PC-9 (cell line): Measurements from ENCODE around the gene MASP2. TPM values are rescaled to one million over a fixed set of nuclear protein-coding genes. Genes with fewer than 3 reads are reported as not detected.
"Not testable (repeated sequence)": the region's sequence is repeated elsewhere in the genome, so short reads cannot be mapped to it uniquely, and the experiment has no call there.

Experiments used
- BruUV-seq: library from RNA; stranded (reverse); fragments of 400-500 nt; replicated peaks from 2 replicates; lab custom pipeline; 2021; lab: Mats Ljungman, UMichigan
- CTCF ChIA-PET: fragments of 300-600 bp; sonication (Branson Sonifier 250); formaldehyde crosslinking; loops from one replicate; lab custom pipeline; 2022; ENCODE audit warnings: antibody characterized with exemption; lab: Charles Lee
- POLR2A ChIA-PET: fragments of 300-600 bp; sonication (Branson Sonifier 250); formaldehyde crosslinking; loops from one replicate; lab custom pipeline; 2022; ENCODE audit warnings: antibody characterized with exemption; ENCODE audit not compliant: unreplicated experiment; lab: Charles Lee
- DNase-seq, 2 experiments: peaks; one replicate each; pipeline versions ENCODE4 v3.0.0 to v3.0.0-alpha.2; 2015 to 2022; ENCODE audit warnings: mixed read lengths in 1 of 2
- H2AFZ ChIP-seq: fragments of 200-600 bp; sonication (generic); 2 replicates; pipeline ENCODE4 v1.8.1; 2017; ENCODE audit warnings: antibody characterized with exemption
- H3F3A ChIP-seq: fragments of 200-600 bp; sonication (generic); 2 replicates; pipeline ENCODE4 v1.8.1; 2017; ENCODE audit warnings: antibody characterized with exemption, mild to moderate bottlenecking, low read depth; ENCODE audit not compliant: insufficient read depth
- H3K27ac ChIP-seq: fragments of 200-600 bp; sonication (generic); 2 replicates; pipeline ENCODE4 v1.6.1; 2016; ENCODE audit warnings: mixed run types
- H3K27me3 ChIP-seq: fragments of 200-600 bp; sonication (generic); 2 replicates; pipeline ENCODE4 v1.6.1; 2016; ENCODE audit warnings: low read depth, mixed run types; ENCODE audit not compliant: insufficient read depth
- H3K36me3 ChIP-seq: fragments of 200-600 bp; sonication (generic); 2 replicates; pipeline ENCODE4 v1.6.1; 2016; ENCODE audit warnings: low read depth, mixed run types
- H3K4me1 ChIP-seq: fragments of 200-600 bp; sonication (generic); replicated peaks from 2 replicates; pipeline ENCODE4 v1.6.1; 2016; ENCODE audit warnings: mixed run types; ENCODE audit not compliant: insufficient read depth
- H3K4me2 ChIP-seq: fragments of 200-600 bp; sonication (generic); 2 replicates; pipeline ENCODE4 v1.6.1; 2017; ENCODE audit warnings: mixed run types
- H3K4me3 ChIP-seq: fragments of 200-600 bp; sonication (generic); 2 replicates; pipeline ENCODE4 v1.6.1; 2016; ENCODE audit warnings: mixed run types
- H3K79me2 ChIP-seq: fragments of 200-600 bp; sonication (generic); 2 replicates; pipeline ENCODE4 v1.6.1; 2017; ENCODE audit warnings: low read depth, mixed run types
- H3K9me2 ChIP-seq: fragments of 200-600 bp; sonication (generic); 2 replicates; pipeline ENCODE4 v1.8.1; 2017; ENCODE audit warnings: mild to moderate bottlenecking; ENCODE audit not compliant: insufficient read depth
- H3K9me3 ChIP-seq: fragments of 200-600 bp; sonication (generic); 2 replicates; pipeline ENCODE4 v1.8.1; 2016; ENCODE audit warnings: low read depth; ENCODE audit not compliant: insufficient read depth
- H4K20me1 ChIP-seq: fragments of 200-600 bp; sonication (generic); 2 replicates; pipeline ENCODE4 v1.8.1; 2017; ENCODE audit not compliant: insufficient read depth
- CTCF ChIP-seq: fragments of 200-600 bp; sonication (generic); conservative IDR thresholded peaks from 2 replicates; pipeline ENCODE4 v1.6.1; 2017; ENCODE audit warnings: mixed run types, antibody characterized with exemption, mild to moderate bottlenecking, moderate library complexity
- EZH2 ChIP-seq: fragments of 200-600 bp; sonication (generic); IDR thresholded peaks from 2 replicates; pipeline ENCODE4 v1.8.0; 2017; ENCODE audit warnings: antibody characterized with exemption, low read depth
- intact Hi-C: fragments of 100-400 bp; cut with micrococcal nuclease; formaldehyde crosslinking; loops from one replicate; pipeline ENCODE4 v1.10.0; 2022; ENCODE audit not compliant: unreplicated experiment
- total RNA-seq: library from RNA; stranded (reverse); gene quantifications from 2 replicates; pipeline ENCODE4 v1.2.3, GENCODE V29; 2021

MASP2 gene
- total RNA-seq, 1 experiment from 2014 or later, result not detected

GRCh38 chr1:11052839-11053757, 6.1 kb upstream of the MASP2 start:
- Histone ChIP-seq H3K4me2 (no peak overlapping the region), H3K36me3 (no peaks in the 10 kb centered on the region), H3K27ac (no peak overlapping the region), H3K9me3 (no peaks in the 10 kb centered on the region), H3K27me3 (no peaks in the 10 kb centered on the region), H3F3A (no peaks in the 10 kb centered on the region), H3K79me2 (no peaks in the 10 kb centered on the region), H3K4me1 (no peaks in the 10 kb centered on the region), H3K4me3 (no peak overlapping the region), H2AFZ (no peak overlapping the region), H3K9me2 (no peaks in the 10 kb centered on the region), H4K20me1 (no peaks in the 10 kb centered on the region)
- DNase-seq, result no peak
- ChIA-PET POLR2A (no interaction called here), CTCF (no interaction called here)
- BruUV-seq, result no TSS peak
- TF ChIP-seq EZH2 (no peak), CTCF (no peak)
- intact Hi-C loops, result no loop called here

GRCh38 chr1:11051781-11052511, 4.9 kb upstream of the MASP2 start:
- Histone ChIP-seq H3K9me3 (no peaks in the 10 kb centered on the region), H3K27ac (no peak overlapping the region), H3K9me2 (no peaks in the 10 kb centered on the region), H2AFZ (no peak overlapping the region), H3K36me3 (no peaks in the 10 kb centered on the region), H3K4me2 (no peak overlapping the region), H3K4me1 (no peaks in the 10 kb centered on the region), H3K27me3 (no peaks in the 10 kb centered on the region), H3F3A (no peaks in the 10 kb centered on the region), H3K4me3 (no peak overlapping the region), H3K79me2 (no peaks in the 10 kb centered on the region), H4K20me1 (no peaks in the 10 kb centered on the region)
- BruUV-seq, result TSS peak; percentile 20
- ChIA-PET CTCF (no interaction called here), POLR2A (no interaction called here)
- intact Hi-C loops, result no loop called here
- TF ChIP-seq CTCF (no peak), EZH2 (no peak)
- no peak for DNase-seq

GRCh38 chr1:11051121-11051520, 4.1 kb upstream of the MASP2 start:
- H2AFZ ChIP-seq, H3K27me3 ChIP-seq, BruUV-seq, H3F3A ChIP-seq, H3K36me3 ChIP-seq, H3K79me2 ChIP-seq, POLR2A ChIA-PET, DNase-seq, H3K4me2 ChIP-seq, H3K9me2 ChIP-seq, H3K27ac ChIP-seq, intact Hi-C loops, H3K4me3 ChIP-seq, H4K20me1 ChIP-seq, CTCF ChIA-PET, H3K4me1 ChIP-seq, H3K9me3 ChIP-seq: not testable (repeated sequence)
